ENCODE data around the gene SPNS2.

Gene SPNS2

DNA sequence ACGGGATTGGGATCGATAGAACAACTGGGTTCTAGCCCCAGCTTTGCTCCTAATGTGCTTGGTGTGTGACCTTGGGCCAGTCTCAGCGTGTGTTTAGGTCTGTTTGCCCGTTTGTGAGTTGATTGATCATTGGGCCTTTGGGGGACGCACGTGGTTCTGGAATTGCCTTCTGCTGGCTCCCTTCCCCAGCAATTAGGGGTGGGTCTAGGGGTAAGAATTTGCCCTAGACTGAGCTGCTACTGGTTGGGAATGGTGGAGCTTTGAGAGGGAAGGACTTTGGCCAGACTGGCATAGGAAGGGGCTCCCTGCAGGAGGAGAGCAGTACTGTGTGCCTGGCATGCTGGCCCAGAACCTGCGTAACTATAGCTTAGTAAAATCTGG, 1.5 kb downstream of the SPNS2 start:
- TF ChIP-seq, protein P1, sequence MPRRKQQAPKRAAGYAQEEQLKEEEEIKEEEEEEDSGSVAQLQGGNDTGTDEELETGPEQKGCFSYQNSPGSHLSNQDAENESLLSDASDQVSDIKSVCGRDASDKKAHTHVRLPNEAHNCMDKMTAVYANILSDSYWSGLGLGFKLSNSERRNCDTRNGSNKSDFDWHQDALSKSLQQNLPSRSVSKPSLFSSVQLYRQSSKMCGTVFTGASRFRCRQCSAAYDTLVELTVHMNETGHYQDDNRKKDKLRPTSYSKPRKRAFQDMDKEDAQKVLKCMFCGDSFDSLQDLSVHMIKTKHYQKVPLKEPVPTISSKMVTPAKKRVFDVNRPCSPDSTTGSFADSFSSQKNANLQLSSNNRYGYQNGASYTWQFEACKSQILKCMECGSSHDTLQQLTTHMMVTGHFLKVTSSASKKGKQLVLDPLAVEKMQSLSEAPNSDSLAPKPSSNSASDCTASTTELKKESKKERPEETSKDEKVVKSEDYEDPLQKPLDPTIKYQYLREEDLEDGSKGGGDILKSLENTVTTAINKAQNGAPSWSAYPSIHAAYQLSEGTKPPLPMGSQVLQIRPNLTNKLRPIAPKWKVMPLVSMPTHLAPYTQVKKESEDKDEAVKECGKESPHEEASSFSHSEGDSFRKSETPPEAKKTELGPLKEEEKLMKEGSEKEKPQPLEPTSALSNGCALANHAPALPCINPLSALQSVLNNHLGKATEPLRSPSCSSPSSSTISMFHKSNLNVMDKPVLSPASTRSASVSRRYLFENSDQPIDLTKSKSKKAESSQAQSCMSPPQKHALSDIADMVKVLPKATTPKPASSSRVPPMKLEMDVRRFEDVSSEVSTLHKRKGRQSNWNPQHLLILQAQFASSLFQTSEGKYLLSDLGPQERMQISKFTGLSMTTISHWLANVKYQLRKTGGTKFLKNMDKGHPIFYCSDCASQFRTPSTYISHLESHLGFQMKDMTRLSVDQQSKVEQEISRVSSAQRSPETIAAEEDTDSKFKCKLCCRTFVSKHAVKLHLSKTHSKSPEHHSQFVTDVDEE (CRISPR knock-in tag; IDR thresholded peaks at IDR 0.05): no peak
- TF ChIP-seq, protein P2, sequence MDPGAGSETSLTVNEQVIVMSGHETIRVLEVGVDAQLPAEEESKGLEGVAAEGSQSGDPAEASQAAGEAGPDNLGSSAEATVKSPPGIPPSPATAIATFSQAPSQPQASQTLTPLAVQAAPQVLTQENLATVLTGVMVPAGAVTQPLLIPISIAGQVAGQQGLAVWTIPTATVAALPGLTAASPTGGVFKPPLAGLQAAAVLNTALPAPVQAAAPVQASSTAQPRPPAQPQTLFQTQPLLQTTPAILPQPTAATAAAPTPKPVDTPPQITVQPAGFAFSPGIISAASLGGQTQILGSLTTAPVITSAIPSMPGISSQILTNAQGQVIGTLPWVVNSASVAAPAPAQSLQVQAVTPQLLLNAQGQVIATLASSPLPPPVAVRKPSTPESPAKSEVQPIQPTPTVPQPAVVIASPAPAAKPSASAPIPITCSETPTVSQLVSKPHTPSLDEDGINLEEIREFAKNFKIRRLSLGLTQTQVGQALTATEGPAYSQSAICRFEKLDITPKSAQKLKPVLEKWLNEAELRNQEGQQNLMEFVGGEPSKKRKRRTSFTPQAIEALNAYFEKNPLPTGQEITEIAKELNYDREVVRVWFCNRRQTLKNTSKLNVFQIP (CRISPR knock-in tag; IDR thresholded peaks at IDR 0.05; ENCODE audit: borderline replicate concordance, low read depth): no peak
- no peak for ATAC-seq

DNA sequence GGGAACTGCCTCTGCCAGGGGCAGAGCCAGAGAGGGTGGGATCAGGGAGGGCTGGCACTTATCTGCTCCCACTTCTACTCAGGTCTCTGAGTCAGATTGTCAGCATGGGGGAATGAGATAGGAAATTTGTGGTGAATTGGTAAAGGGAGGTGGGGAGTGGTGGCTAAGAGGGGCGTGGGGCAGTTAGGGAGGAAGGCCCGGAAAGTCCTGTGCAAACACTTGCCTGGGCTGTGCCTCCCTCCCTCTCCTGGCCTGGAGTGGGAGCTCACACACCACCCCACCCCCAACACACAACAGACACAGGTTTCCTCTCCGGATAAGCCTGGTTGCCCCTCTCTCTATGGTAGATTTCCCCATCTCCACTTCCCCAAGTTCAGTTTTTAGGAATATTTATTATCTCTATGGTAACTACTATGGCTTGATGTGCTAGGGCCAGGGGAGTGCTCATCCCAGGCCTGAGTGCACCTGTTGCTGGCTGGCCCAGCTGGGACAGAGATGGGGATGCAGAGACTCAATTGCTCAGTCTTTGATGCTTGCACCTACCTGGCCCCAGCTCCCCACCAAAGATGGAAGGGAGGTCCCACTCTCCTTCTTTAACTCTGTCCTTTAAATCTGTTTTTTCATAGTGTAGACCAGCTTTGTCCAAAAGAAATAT, 2.7 kb downstream of the SPNS2 start:
- ATAC-seq: no peak
- no peak for TF ChIP-seq ESRRG (CRISPR knock-in tag; IDR thresholded peaks at IDR 0.05)
- TF ChIP-seq ZNF70 (CRISPR knock-in tag; IDR thresholded peaks at IDR 0.05): no peak
- TF ChIP-seq TOX (CRISPR knock-in tag; IDR thresholded peaks at IDR 0.05; ENCODE audit: borderline replicate concordance): no peak
- TF ChIP-seq ZFP30 (CRISPR knock-in tag; IDR thresholded peaks at IDR 0.05): no peak
- no peak for TF ChIP-seq ARNTL (CRISPR knock-in tag; IDR thresholded peaks at IDR 0.05; ENCODE audit: borderline replicate concordance, low read depth)
- no peak for TF ChIP-seq PPARA (CRISPR knock-in tag; IDR thresholded peaks at IDR 0.05; ENCODE audit: borderline replicate concordance)
- TF ChIP-seq ZC3H10 (CRISPR knock-in tag; IDR thresholded peaks at IDR 0.05): no peak
- TF ChIP-seq, protein P3, sequence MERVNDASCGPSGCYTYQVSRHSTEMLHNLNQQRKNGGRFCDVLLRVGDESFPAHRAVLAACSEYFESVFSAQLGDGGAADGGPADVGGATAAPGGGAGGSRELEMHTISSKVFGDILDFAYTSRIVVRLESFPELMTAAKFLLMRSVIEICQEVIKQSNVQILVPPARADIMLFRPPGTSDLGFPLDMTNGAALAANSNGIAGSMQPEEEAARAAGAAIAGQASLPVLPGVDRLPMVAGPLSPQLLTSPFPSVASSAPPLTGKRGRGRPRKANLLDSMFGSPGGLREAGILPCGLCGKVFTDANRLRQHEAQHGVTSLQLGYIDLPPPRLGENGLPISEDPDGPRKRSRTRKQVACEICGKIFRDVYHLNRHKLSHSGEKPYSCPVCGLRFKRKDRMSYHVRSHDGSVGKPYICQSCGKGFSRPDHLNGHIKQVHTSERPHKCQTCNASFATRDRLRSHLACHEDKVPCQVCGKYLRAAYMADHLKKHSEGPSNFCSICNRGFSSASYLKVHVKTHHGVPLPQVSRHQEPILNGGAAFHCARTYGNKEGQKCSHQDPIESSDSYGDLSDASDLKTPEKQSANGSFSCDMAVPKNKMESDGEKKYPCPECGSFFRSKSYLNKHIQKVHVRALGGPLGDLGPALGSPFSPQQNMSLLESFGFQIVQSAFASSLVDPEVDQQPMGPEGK (CRISPR knock-in tag; IDR thresholded peaks at IDR 0.05; ENCODE audit: borderline replicate concordance): no peak
- no peak for TF ChIP-seq CSDC2 (CRISPR knock-in tag; IDR thresholded peaks at IDR 0.05)
- no peak for TF ChIP-seq ZNF8 (CRISPR knock-in tag; IDR thresholded peaks at IDR 0.05)
- no peak for TF ChIP-seq BACH2 (CRISPR knock-in tag; IDR thresholded peaks at IDR 0.05; ENCODE audit: borderline replicate concordance)
- TF ChIP-seq, protein P2 (CRISPR knock-in tag; IDR thresholded peaks at IDR 0.05; ENCODE audit: borderline replicate concordance, low read depth): no peak
- TF ChIP-seq, protein P4, sequence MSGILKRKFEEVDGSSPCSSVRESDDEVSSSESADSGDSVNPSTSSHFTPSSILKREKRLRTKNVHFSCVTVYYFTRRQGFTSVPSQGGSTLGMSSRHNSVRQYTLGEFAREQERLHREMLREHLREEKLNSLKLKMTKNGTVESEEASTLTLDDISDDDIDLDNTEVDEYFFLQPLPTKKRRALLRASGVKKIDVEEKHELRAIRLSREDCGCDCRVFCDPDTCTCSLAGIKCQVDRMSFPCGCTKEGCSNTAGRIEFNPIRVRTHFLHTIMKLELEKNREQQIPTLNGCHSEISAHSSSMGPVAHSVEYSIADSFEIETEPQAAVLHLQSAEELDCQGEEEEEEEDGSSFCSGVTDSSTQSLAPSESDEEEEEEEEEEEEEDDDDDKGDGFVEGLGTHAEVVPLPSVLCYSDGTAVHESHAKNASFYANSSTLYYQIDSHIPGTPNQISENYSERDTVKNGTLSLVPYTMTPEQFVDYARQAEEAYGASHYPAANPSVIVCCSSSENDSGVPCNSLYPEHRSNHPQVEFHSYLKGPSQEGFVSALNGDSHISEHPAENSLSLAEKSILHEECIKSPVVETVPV (CRISPR knock-in tag; IDR thresholded peaks at IDR 0.05): no peak
- TF ChIP-seq, protein P5, sequence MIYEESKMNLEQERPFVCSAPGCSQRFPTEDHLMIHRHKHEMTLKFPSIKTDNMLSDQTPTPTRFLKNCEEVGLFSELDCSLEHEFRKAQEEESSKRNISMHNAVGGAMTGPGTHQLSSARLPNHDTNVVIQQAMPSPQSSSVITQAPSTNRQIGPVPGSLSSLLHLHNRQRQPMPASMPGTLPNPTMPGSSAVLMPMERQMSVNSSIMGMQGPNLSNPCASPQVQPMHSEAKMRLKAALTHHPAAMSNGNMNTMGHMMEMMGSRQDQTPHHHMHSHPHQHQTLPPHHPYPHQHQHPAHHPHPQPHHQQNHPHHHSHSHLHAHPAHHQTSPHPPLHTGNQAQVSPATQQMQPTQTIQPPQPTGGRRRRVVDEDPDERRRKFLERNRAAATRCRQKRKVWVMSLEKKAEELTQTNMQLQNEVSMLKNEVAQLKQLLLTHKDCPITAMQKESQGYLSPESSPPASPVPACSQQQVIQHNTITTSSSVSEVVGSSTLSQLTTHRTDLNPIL (CRISPR knock-in tag; IDR thresholded peaks at IDR 0.05; ENCODE audit: low read depth): no peak
- no peak for TF ChIP-seq ZFP3 (CRISPR knock-in tag; IDR thresholded peaks at IDR 0.05)
- no peak for TF ChIP-seq ISL1 (CRISPR knock-in tag; IDR thresholded peaks at IDR 0.05)

DNA sequence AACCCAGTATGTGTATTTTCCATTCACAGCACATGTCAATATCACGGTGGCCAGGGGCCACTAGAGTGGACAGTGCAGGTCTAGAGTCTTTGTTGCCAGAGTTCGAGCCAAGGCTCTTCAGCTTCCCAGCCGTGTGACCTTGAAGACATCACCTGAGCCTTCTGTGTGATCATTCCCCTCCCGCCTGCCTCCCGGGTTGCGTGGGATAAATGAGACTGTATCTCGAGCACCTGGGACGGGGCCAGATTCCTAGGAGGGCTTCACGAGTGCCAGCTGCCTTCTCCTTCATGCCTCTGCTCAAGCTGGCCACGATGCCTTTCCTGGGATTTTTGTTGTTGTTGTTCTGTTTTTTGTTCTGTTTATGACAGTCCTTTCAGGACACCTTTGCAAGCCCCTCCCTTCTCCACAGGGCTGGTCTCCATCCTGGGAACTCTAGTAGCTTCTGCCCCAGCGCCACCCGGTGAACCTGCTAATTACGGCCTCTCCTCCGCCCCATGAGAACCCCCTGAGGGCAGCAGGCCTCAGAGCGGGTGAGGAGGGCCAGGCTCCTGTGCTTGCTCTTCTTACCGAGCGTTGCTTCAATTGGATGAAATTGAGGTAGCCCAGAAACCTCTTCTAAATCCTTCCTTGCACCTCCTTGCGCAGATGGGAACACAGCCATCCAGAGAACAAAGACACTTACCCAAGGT, 3.9 kb downstream of the SPNS2 start:
- ATAC-seq: no peak
- TF ChIP-seq ISL1 (CRISPR knock-in tag; IDR thresholded peaks at IDR 0.05): no peak
- no peak for TF ChIP-seq TCF4 (CRISPR knock-in tag; IDR thresholded peaks at IDR 0.05; ENCODE audit: borderline replicate concordance)
- no peak for TF ChIP-seq ZNF8 (CRISPR knock-in tag; IDR thresholded peaks at IDR 0.05)
- TF ChIP-seq OSR1 (CRISPR knock-in tag; IDR thresholded peaks at IDR 0.05): no peak
- TF ChIP-seq, protein P4 (CRISPR knock-in tag; IDR thresholded peaks at IDR 0.05): no peak
- TF ChIP-seq ZFP3 (CRISPR knock-in tag; IDR thresholded peaks at IDR 0.05): no peak
- no peak for TF ChIP-seq RARB (CRISPR knock-in tag; IDR thresholded peaks at IDR 0.05)
- TF ChIP-seq BACH2 (CRISPR knock-in tag; IDR thresholded peaks at IDR 0.05; ENCODE audit: borderline replicate concordance): no peak
- no peak for TF ChIP-seq ESRRG (CRISPR knock-in tag; IDR thresholded peaks at IDR 0.05)
- TF ChIP-seq, protein P2 (CRISPR knock-in tag; IDR thresholded peaks at IDR 0.05; ENCODE audit: borderline replicate concordance, low read depth): no peak
- TF ChIP-seq, protein P5 (CRISPR knock-in tag; IDR thresholded peaks at IDR 0.05; ENCODE audit: low read depth): no peak
